ENCODE data around the gene CRYBG1. TPM values are rescaled to one million over a fixed set of nuclear protein-coding genes. Genes with fewer than 3 reads are reported as not detected.

CRYBG1 gene
- total RNA-seq, 1 donor from 2014 or later = 3.9 TPM

- Mint-ChIP-seq H3K9me3 (ENCODE audit: low read depth) (no peaks in the 10 kb centered on the region), H3K27ac (ENCODE audit: unreplicated experiment) (no peak overlapping the region), H3K27me3 (ENCODE audit: low read depth) (no peaks in the 10 kb centered on the region), H3K36me3 (ENCODE audit: low read depth) (no peaks in the 10 kb centered on the region), H3K4me3 (ENCODE audit: unreplicated experiment) (no peak overlapping the region), H3K4me1 (ENCODE audit: low read depth) (peaks cover 24% of the 10 kb centered on the region)
- no peak for DNase-seq (ENCODE audit: low spot score)
- TF ChIP-seq CTCF (IDR thresholded peaks at IDR 0.05) = no peak
These were observed 190.6 kb downstream of the CRYBG1 start for GRCh38 chr6:106551155-106551554.

GRCh38 chr6:106553440-106553839, 192.9 kb downstream of the CRYBG1 start:
- Mint-ChIP-seq H3K36me3 (ENCODE audit: low read depth) (no peaks in the 10 kb centered on the region), H3K9me3 (ENCODE audit: low read depth) (no peaks in the 10 kb centered on the region), H3K4me3 (ENCODE audit: unreplicated experiment) (no peak overlapping the region), H3K4me1 (ENCODE audit: low read depth) (peaks cover 1% of the 10 kb centered on the region), H3K27me3 (ENCODE audit: low read depth) (no peaks in the 10 kb centered on the region), H3K27ac (ENCODE audit: unreplicated experiment) (no peak overlapping the region)
- TF ChIP-seq CTCF (IDR thresholded peaks at IDR 0.05) = no peak
- no peak for DNase-seq (ENCODE audit: low spot score)

GRCh38 chr6:106555767-106556166, 195.2 kb downstream of the CRYBG1 start:
- no peak overlapping the region for H3K4me3 Mint-ChIP-seq (ENCODE audit: unreplicated experiment)
- H3K27ac Mint-ChIP-seq (ENCODE audit: unreplicated experiment) = no peak overlapping the region
- DNase-seq (ENCODE audit: low spot score) = no peak
- no peaks in the 10 kb centered on the region for H3K36me3 Mint-ChIP-seq (ENCODE audit: low read depth)
- no peaks in the 10 kb centered on the region for H3K4me1 Mint-ChIP-seq (ENCODE audit: low read depth)
- no peak for TF ChIP-seq CTCF (IDR thresholded peaks at IDR 0.05)
- no peaks in the 10 kb centered on the region for H3K9me3 Mint-ChIP-seq (ENCODE audit: low read depth)
- no peaks in the 10 kb centered on the region for H3K27me3 Mint-ChIP-seq (ENCODE audit: low read depth)

GRCh38 chr6:106556368-106556960, 195.9 kb downstream of the CRYBG1 start:
- Mint-ChIP-seq H3K36me3 (ENCODE audit: low read depth) (no peaks in the 10 kb centered on the region), H3K4me3 (ENCODE audit: unreplicated experiment) (no peak overlapping the region), H3K4me1 (ENCODE audit: low read depth) (no peaks in the 10 kb centered on the region), H3K27me3 (ENCODE audit: low read depth) (no peaks in the 10 kb centered on the region), H3K9me3 (ENCODE audit: low read depth) (no peaks in the 10 kb centered on the region), H3K27ac (ENCODE audit: unreplicated experiment) (no peak overlapping the region)
- TF ChIP-seq CTCF (IDR thresholded peaks at IDR 0.05) = peak; percentile 85
- DNase-seq (ENCODE audit: low spot score) = no peak

- DNase-seq (ENCODE audit: low spot score) = no peak
- Mint-ChIP-seq H3K27me3 (ENCODE audit: low read depth) (no peaks in the 10 kb centered on the region), H3K27ac (ENCODE audit: unreplicated experiment) (no peak overlapping the region), H3K36me3 (ENCODE audit: low read depth) (no peaks in the 10 kb centered on the region), H3K9me3 (ENCODE audit: low read depth) (no peaks in the 10 kb centered on the region), H3K4me1 (ENCODE audit: low read depth) (peaks cover 2% of the 10 kb centered on the region), H3K4me3 (ENCODE audit: unreplicated experiment) (no peak overlapping the region)
- no peak for TF ChIP-seq CTCF (IDR thresholded peaks at IDR 0.05)
These were observed 197.3 kb downstream of the CRYBG1 start for GRCh38 chr6:106557837-106558236.
